SH-SY5Y (cell line): Measurements from ENCODE around the gene IFNA5.

Source experiments
- GATA2 ChIP-seq: IDR thresholded peaks from 2 replicates; pipeline ENCODE4 v1.6.1; 2011; ENCODE audit warnings: mild to moderate bottlenecking, low read depth, low read length
- GATA3 ChIP-seq: IDR thresholded peaks from 2 replicates; pipeline ENCODE4 v1.6.1; 2011; ENCODE audit warnings: low read depth, mild to moderate bottlenecking, low read length, moderate library complexity

DNA sequence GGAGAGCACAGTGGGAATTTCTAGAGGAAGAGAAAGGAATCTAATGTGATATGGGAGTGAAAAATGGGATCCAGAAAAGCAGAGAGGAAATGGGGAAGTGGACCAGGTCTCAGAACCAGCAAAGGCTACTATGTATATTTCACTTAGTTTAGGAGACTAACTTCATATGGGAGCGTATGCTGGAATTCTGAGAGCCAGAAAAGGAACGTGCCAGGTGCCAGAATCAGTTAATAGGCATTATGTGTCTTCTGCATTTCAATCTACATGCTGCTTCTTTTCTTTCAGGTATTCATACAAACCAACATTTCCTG lies 36.8 kb downstream of the IFNA5 start:
- TF ChIP-seq GATA2 (no peak), GATA3 (no peak)
